ENCODE data around the gene GRM7. TPM values are rescaled to one million over a fixed set of nuclear protein-coding genes. Genes with fewer than 3 reads are reported as not detected.

The GRM7 gene
- total RNA-seq, 1 experiment from 2014 or later = not detected

DNA sequence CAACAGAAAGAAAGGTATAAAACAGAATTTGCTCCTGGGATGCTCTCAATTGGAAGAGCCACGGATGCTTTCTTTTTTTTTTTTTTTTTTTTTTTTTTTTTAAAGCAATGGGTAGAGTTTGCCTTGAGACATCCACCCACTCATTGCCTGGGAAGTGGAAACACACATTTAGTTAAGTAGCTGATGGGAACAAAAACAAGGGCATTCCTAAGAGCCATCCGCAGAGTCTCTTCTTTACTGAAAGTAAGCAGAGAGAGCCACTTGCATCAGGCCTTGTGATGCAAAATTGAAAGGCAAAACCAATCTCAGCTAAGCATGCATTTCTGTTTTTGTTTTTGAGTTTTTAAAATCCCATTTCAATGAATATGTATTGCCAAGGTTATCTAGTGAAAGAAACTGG lies 852.8 kb downstream of the GRM7 start:
- CTCF ChIA-PET = no interaction called here
- H3K4me3 ChIP-seq (ENCODE audit: low read depth, low read length, poor library complexity, severe bottlenecking) = no peak overlapping the region
- no peak for TF ChIP-seq EZH2 (IDR thresholded peaks at IDR 0.05; ENCODE audit: borderline replicate concordance, low read depth, low read length, poor library complexity, severe bottlenecking)
- TF ChIP-seq, protein P1, sequence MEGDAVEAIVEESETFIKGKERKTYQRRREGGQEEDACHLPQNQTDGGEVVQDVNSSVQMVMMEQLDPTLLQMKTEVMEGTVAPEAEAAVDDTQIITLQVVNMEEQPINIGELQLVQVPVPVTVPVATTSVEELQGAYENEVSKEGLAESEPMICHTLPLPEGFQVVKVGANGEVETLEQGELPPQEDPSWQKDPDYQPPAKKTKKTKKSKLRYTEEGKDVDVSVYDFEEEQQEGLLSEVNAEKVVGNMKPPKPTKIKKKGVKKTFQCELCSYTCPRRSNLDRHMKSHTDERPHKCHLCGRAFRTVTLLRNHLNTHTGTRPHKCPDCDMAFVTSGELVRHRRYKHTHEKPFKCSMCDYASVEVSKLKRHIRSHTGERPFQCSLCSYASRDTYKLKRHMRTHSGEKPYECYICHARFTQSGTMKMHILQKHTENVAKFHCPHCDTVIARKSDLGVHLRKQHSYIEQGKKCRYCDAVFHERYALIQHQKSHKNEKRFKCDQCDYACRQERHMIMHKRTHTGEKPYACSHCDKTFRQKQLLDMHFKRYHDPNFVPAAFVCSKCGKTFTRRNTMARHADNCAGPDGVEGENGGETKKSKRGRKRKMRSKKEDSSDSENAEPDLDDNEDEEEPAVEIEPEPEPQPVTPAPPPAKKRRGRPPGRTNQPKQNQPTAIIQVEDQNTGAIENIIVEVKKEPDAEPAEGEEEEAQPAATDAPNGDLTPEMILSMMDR (conservative IDR thresholded peaks at IDR 0.05; ENCODE audit: low read depth, low read length) = no peak
- H3K36me3 ChIP-seq (ENCODE audit: insufficient read depth, low read length, poor library complexity, severe bottlenecking) = no peaks in the 10 kb centered on the region
- H3K27ac ChIP-seq (ENCODE audit: low read depth, low read length, poor library complexity, severe bottlenecking) = no peak overlapping the region
- intact Hi-C loops (cut with micrococcal nuclease; ENCODE audit: unreplicated experiment) = no loop called here
- BruUV-seq (replicated peaks) = no TSS peak
- no peak for DNase-seq (ENCODE audit: low spot score)
- H3K9me3 ChIP-seq (ENCODE audit: low read depth, low read length, poor library complexity, severe bottlenecking) = no peaks in the 10 kb centered on the region
- POLR2A ChIA-PET (ENCODE audit: low non-redundant PET) = no interaction called here
- H3K4me1 ChIP-seq (ENCODE audit: insufficient read depth, low read length, poor library complexity, severe bottlenecking) = no peaks in the 10 kb centered on the region
- H3K27me3 ChIP-seq (replicated peaks; ENCODE audit: insufficient read depth, low read depth, low read length, poor library complexity) = no peaks in the 10 kb centered on the region

DNA sequence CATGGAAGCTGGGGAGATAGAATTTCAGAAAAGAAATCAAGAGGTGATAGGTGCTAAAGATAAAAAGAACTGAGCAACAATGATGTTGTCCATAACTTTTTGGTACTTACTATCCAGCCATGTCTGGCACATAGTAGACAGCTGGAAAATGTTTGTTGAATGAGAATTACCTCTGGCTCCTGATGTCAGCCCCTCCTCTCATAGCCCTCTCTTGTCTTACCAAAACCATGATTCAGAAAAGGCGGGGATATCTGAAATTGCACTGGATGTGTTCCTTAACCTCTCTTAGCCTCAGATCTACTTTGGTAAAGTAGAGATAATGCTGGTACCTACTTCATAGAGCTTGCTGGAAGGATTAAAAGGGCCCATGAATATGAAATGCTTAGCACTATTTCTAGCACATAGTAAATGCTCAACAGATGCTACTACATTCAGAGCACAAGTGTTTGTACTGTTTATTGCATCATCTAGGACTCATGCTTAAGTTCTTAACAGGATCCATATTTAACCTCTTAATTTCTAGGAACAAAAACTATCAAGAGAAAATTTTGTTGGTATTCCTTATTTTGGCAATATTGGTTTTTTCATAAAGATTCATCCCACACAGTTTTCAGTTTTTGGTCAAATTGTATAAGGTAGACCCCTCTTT lies 859.9 kb downstream of the GRM7 start:
- H3K27ac ChIP-seq (ENCODE audit: low read depth, low read length, poor library complexity, severe bottlenecking) = no peak overlapping the region
- H3K4me1 ChIP-seq (ENCODE audit: insufficient read depth, low read length, poor library complexity, severe bottlenecking) = no peaks in the 10 kb centered on the region
- TF ChIP-seq EZH2 (IDR thresholded peaks at IDR 0.05; ENCODE audit: borderline replicate concordance, low read depth, low read length, poor library complexity, severe bottlenecking) = no peak
- TF ChIP-seq, protein P1 (conservative IDR thresholded peaks at IDR 0.05; ENCODE audit: low read depth, low read length) = no peak
- intact Hi-C loops (cut with micrococcal nuclease; ENCODE audit: unreplicated experiment) = no loop called here
- BruUV-seq (replicated peaks) = no TSS peak
- ChIA-PET CTCF (no interaction called here), POLR2A (ENCODE audit: low non-redundant PET) (no interaction called here)
- no peak for DNase-seq (ENCODE audit: low spot score)
- H3K27me3 ChIP-seq (replicated peaks; ENCODE audit: insufficient read depth, low read depth, low read length, poor library complexity) = no peaks in the 10 kb centered on the region
- no peak overlapping the region for H3K4me3 ChIP-seq (ENCODE audit: low read depth, low read length, poor library complexity, severe bottlenecking)
- H3K36me3 ChIP-seq (ENCODE audit: insufficient read depth, low read length, poor library complexity, severe bottlenecking) = no peaks in the 10 kb centered on the region
- no peaks in the 10 kb centered on the region for H3K9me3 ChIP-seq (ENCODE audit: low read depth, low read length, poor library complexity, severe bottlenecking)

DNA sequence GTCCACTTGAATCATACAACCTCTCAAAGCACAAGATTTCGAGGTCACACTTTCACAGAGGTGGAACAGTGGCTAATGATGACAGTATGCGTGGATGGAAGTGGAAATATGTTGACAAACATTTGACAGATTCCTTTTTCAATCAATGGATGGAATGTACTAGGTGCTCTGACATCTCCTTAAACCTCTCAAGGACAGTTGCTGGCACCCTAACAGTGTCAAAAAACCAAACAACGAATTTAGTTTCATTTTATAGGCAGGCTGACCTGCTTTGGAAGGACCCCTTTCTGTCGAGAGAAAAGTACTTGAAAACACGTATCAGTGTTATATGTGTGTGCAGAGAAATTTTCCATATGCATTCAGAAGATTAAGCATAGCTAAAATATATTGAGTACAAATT lies 861.0 kb downstream of the GRM7 start:
- ChIA-PET CTCF (no interaction called here), POLR2A (ENCODE audit: low non-redundant PET) (no interaction called here)
- H3K27ac ChIP-seq (ENCODE audit: low read depth, low read length, poor library complexity, severe bottlenecking) = no peak overlapping the region
- BruUV-seq (replicated peaks) = no TSS peak
- no peak for DNase-seq (ENCODE audit: low spot score)
- H3K9me3 ChIP-seq (ENCODE audit: low read depth, low read length, poor library complexity, severe bottlenecking) = no peaks in the 10 kb centered on the region
- intact Hi-C loops (cut with micrococcal nuclease; ENCODE audit: unreplicated experiment) = no loop called here
- H3K4me1 ChIP-seq (ENCODE audit: insufficient read depth, low read length, poor library complexity, severe bottlenecking) = no peaks in the 10 kb centered on the region
- H3K4me3 ChIP-seq (ENCODE audit: low read depth, low read length, poor library complexity, severe bottlenecking) = no peak overlapping the region
- TF ChIP-seq, protein P1 (conservative IDR thresholded peaks at IDR 0.05; ENCODE audit: low read depth, low read length) = no peak
- no peak for TF ChIP-seq EZH2 (IDR thresholded peaks at IDR 0.05; ENCODE audit: borderline replicate concordance, low read depth, low read length, poor library complexity, severe bottlenecking)
- no peaks in the 10 kb centered on the region for H3K36me3 ChIP-seq (ENCODE audit: insufficient read depth, low read length, poor library complexity, severe bottlenecking)
- no peaks in the 10 kb centered on the region for H3K27me3 ChIP-seq (replicated peaks; ENCODE audit: insufficient read depth, low read depth, low read length, poor library complexity)

All from A673 (cell line).